ENCODE measurements around the gene CHRM4. TPM values are rescaled to one million over a fixed set of nuclear protein-coding genes. Genes with fewer than 3 reads are reported as not detected.

The CHRM4 gene
- total RNA-seq, 1 experiment from 2014 or later, result 1.1 TPM

DNA sequence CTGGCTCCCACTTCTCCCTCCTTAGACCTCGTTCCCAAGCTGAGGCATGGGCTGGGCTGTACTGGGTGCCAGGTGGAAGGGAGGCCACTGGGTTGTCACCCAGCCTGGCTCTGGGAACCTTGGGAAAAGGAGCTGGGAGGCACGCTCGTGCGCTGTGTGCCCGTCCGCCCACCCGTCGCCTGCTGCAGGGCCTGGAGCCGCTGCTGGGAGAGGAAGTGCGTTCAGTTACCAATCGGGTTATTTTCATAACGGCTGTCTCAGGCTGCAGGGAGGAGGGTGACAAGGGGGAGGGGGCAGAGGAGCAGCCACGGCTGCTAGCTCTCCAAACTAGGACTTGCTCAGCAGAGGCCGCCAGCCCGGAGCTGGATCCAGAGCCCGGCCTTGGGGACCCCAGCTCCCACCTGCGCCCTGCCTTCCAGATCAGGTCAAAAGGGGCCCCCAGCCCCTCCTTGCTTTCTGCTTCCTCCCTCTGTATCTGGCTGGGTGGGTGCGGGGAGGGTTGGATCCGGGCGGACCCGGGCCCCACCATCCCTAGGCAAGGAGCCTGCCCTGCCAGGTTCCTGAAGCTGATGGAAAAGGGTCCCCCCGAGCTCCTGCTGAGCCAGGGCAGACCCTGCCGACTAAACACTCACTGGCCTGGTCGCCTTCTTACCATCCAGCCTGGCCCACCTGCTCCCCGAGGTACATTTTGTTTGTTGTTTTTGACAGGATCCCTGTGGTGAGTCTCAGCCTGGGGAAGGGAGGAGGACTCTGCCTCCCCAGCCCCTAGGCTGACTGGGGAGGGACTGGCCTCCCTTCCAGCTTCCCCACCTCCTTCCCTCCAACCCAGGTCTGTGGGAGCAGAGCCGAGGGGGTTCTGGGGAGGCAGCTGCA lies 30.1 kb downstream of the CHRM4 start:
- Histone ChIP-seq H3K4me1 (ENCODE audit: control insufficient read depth in 1 of 2, insufficient read depth in 2 of 2, low read length in 2 of 2) (peaks cover 20 to 40% of the 10 kb centered on the region in 2 experiments), H3K4me2 (ENCODE audit: low read length) (no peak overlapping the region), H3K9me3 (ENCODE audit: control insufficient read depth in 1 of 2, insufficient read depth in 1 of 2, low read depth in 1 of 2, low read length in 2 of 2) (no peaks in the 10 kb centered on the region), H2AFZ (ENCODE audit: low read depth, low read length, poor library complexity, severe bottlenecking) (no peak overlapping the region), H4K20me1 (ENCODE audit: insufficient read depth) (no peaks in the 10 kb centered on the region), H3K27ac (ENCODE audit: low read depth, low read length) (peak overlapping the region; percentile 47; the same call in 1 of the 2 replicates), H3K9ac (ENCODE audit: low read length) (no peak overlapping the region), H3K36me3 (ENCODE audit: control insufficient read depth in 1 of 2, insufficient read depth in 2 of 2, low read length in 2 of 2) (no peaks in the 10 kb centered on the region), H3K4me3 (replicated peaks in 1 of 2; ENCODE audit: low read depth in 1 of 2, low read length in 2 of 2) (no peak overlapping the region), H3K27me3 (ENCODE audit: insufficient read depth, low read length) (no peaks in the 10 kb centered on the region), H3K79me2 (ENCODE audit: insufficient read depth, low read length) (peaks cover 63% of the 10 kb centered on the region), H3K9me2 (ENCODE audit: insufficient read depth) (no peaks in the 10 kb centered on the region)
- DNase-seq (ENCODE audit: low read depth, low spot score) (no peak), ATAC-seq (no peak)
- POLR2A ChIA-PET, result interaction anchor here (0.8 kb wide), 1 partner anchor 118 kb away, joined by 3 read pairs; no protein-coding TSS in a partner anchor
- CTCF ChIA-PET, result interaction anchor here (2.2 to 2.5 kb wide), 2 partner anchors 9 to 22 kb away, joined by 6 to 10 read pairs; no protein-coding TSS in a partner anchor
- no TSS peak for BruUV-seq (replicated peaks)
- TF ChIP-seq EZH2phosphoT487 (IDR thresholded peaks at IDR 0.05; ENCODE audit: borderline replicate concordance) (no peak), EGR1 (IDR thresholded peaks at IDR 0.05; ENCODE audit: low read depth) (no peak), SIN3A (IDR thresholded peaks at IDR 0.05; ENCODE audit: low read depth) (no peak), POLR2AphosphoS5 (IDR thresholded peaks at IDR 0.05; ENCODE audit: low read depth, low read length) (no peak), JUND (IDR thresholded peaks at IDR 0.05) (no peak)
- TF ChIP-seq, protein P1, sequence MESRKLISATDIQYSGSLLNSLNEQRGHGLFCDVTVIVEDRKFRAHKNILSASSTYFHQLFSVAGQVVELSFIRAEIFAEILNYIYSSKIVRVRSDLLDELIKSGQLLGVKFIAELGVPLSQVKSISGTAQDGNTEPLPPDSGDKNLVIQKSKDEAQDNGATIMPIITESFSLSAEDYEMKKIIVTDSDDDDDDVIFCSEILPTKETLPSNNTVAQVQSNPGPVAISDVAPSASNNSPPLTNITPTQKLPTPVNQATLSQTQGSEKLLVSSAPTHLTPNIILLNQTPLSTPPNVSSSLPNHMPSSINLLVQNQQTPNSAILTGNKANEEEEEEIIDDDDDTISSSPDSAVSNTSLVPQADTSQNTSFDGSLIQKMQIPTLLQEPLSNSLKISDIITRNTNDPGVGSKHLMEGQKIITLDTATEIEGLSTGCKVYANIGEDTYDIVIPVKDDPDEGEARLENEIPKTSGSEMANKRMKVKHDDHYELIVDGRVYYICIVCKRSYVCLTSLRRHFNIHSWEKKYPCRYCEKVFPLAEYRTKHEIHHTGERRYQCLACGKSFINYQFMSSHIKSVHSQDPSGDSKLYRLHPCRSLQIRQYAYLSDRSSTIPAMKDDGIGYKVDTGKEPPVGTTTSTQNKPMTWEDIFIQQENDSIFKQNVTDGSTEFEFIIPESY (IDR thresholded peaks at IDR 0.05; ENCODE audit: extremely low read depth, insufficient replicate concordance, low read length), result no peak
- TF ChIP-seq, protein P2, sequence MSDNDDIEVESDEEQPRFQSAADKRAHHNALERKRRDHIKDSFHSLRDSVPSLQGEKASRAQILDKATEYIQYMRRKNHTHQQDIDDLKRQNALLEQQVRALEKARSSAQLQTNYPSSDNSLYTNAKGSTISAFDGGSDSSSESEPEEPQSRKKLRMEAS (IDR thresholded peaks at IDR 0.05), result no peak
- RAD21 ChIA-PET (ENCODE audit: low non-redundant PET in 1 of 2, low total read pairs in 2 of 2, uncharacterized antibody in 2 of 2, unreplicated experiment in 2 of 2), result no interaction called here
- intact Hi-C loops (cut with micrococcal nuclease), result no loop called here

All from HCT116 (cell line).